Measurements from ENCODE around the gene SEPTIN11. TPM values are rescaled to one million over a fixed set of nuclear protein-coding genes. Genes with fewer than 3 reads are reported as not detected.

SEPTIN11 gene
- total RNA-seq, 1 donor from 2014 or later: 192 TPM

GRCh38 chr4:76931576-76932276 lies 17.8 kb upstream of the SEPTIN11 start:
- Mint-ChIP-seq H3K4me3 (no peak overlapping the region), H3K27me3 (ENCODE audit: low read depth) (no peaks in the 10 kb centered on the region), H3K9me3 (peaks cover 4% of the 10 kb centered on the region), H3K4me1 (no peaks in the 10 kb centered on the region), H3K27ac (ENCODE audit: unreplicated experiment) (no peak overlapping the region), H3K36me3 (ENCODE audit: low read depth) (no peaks in the 10 kb centered on the region)
- DNase-seq (ENCODE audit: low read depth, low spot score): no peak
- TF ChIP-seq CTCF (conservative IDR thresholded peaks at IDR 0.05): no peak

- Mint-ChIP-seq H3K27me3 (ENCODE audit: low read depth) (no peaks in the 10 kb centered on the region), H3K4me3 (no peak overlapping the region), H3K9me3 (peaks cover 28% of the 10 kb centered on the region), H3K36me3 (ENCODE audit: low read depth) (peaks cover 36% of the 10 kb centered on the region), H3K27ac (ENCODE audit: unreplicated experiment) (no peak overlapping the region), H3K4me1 (no peaks in the 10 kb centered on the region)
- no peak for DNase-seq (ENCODE audit: low read depth, low spot score)
- TF ChIP-seq CTCF (conservative IDR thresholded peaks at IDR 0.05): no peak
Measured at GRCh38 chr4:76939184-76939583, 10.4 kb upstream of the SEPTIN11 start.

GRCh38 chr4:76943129-76943620 lies 6.4 kb upstream of the SEPTIN11 start:
- DNase-seq (ENCODE audit: low read depth, low spot score): no peak
- H3K27me3 Mint-ChIP-seq (ENCODE audit: low read depth): no peaks in the 10 kb centered on the region
- H3K4me3 Mint-ChIP-seq: no peak overlapping the region
- peaks cover 35% of the 10 kb centered on the region for H3K36me3 Mint-ChIP-seq (ENCODE audit: low read depth)
- H3K27ac Mint-ChIP-seq (ENCODE audit: unreplicated experiment): no peak overlapping the region
- no peak for TF ChIP-seq CTCF (conservative IDR thresholded peaks at IDR 0.05)
- peaks cover 20% of the 10 kb centered on the region for H3K4me1 Mint-ChIP-seq
- peaks cover 19% of the 10 kb centered on the region for H3K9me3 Mint-ChIP-seq

- Mint-ChIP-seq H3K27ac (ENCODE audit: unreplicated experiment) (no peak overlapping the region), H3K4me3 (no peak overlapping the region), H3K27me3 (ENCODE audit: low read depth) (no peaks in the 10 kb centered on the region), H3K4me1 (peaks cover 26% of the 10 kb centered on the region), H3K36me3 (ENCODE audit: low read depth) (peaks cover 35% of the 10 kb centered on the region), H3K9me3 (peaks cover 17% of the 10 kb centered on the region)
- DNase-seq (ENCODE audit: low read depth, low spot score): no peak
- TF ChIP-seq CTCF (conservative IDR thresholded peaks at IDR 0.05): no peak
Measured at GRCh38 chr4:76943790-76944189, 5.8 kb upstream of the SEPTIN11 start.

GRCh38 chr4:76947369-76947768 lies 2.2 kb upstream of the SEPTIN11 start:
- H3K36me3 Mint-ChIP-seq (ENCODE audit: low read depth): peaks cover 16% of the 10 kb centered on the region
- peaks cover 45% of the 10 kb centered on the region for H3K4me1 Mint-ChIP-seq
- peaks cover 4% of the 10 kb centered on the region for H3K9me3 Mint-ChIP-seq
- no peak for DNase-seq (ENCODE audit: low read depth, low spot score)
- H3K4me3 Mint-ChIP-seq: peak overlapping the region; percentile 78
- no peaks in the 10 kb centered on the region for H3K27me3 Mint-ChIP-seq (ENCODE audit: low read depth)
- H3K27ac Mint-ChIP-seq (ENCODE audit: unreplicated experiment): no peak overlapping the region
- TF ChIP-seq CTCF (conservative IDR thresholded peaks at IDR 0.05): no peak

Measured in neural crest cell (in vitro differentiated cells).